ENCODE results near the gene CNTNAP4.

CNTNAP4 gene

GRCh38 chr16:76309639-76310335, 32.6 kb downstream of the CNTNAP4 start:
- no peak for DNase-seq

GRCh38 chr16:76311260-76311659, 34.1 kb downstream of the CNTNAP4 start:
- DNase-seq: no peak

- DNase-seq: no peak
These were observed 41.4 kb downstream of the CNTNAP4 start for GRCh38 chr16:76318565-76318964.

- DNase-seq: no peak
These were observed 51.9 kb downstream of the CNTNAP4 start for GRCh38 chr16:76329106-76329505.

- no peak for DNase-seq
These were observed 58.2 kb downstream of the CNTNAP4 start for GRCh38 chr16:76335180-76335974.

GRCh38 chr16:76336112-76336511, 58.9 kb downstream of the CNTNAP4 start:
- DNase-seq: no peak

- no peak for DNase-seq
These were observed 61.3 kb downstream of the CNTNAP4 start for GRCh38 chr16:76338472-76338871.

GRCh38 chr16:76343769-76344168, 66.6 kb downstream of the CNTNAP4 start:
- no peak for DNase-seq

- DNase-seq: no peak
These were observed 68.0 kb downstream of the CNTNAP4 start for GRCh38 chr16:76345163-76345661.

GRCh38 chr16:76346210-76346609, 69.0 kb downstream of the CNTNAP4 start:
- no peak for DNase-seq

GRCh38 chr16:76351441-76351840, 74.2 kb downstream of the CNTNAP4 start:
- DNase-seq: no peak

GRCh38 chr16:76360404-76360803, 83.2 kb downstream of the CNTNAP4 start:
- no peak for DNase-seq

- no peak for DNase-seq
These were observed 93.1 kb downstream of the CNTNAP4 start for GRCh38 chr16:76370344-76370743.

- DNase-seq: no peak
These were observed 94.2 kb downstream of the CNTNAP4 start for GRCh38 chr16:76371441-76371840.

- DNase-seq: no peak
These were observed 96.8 kb downstream of the CNTNAP4 start for GRCh38 chr16:76373998-76374397.

- no peak for DNase-seq
These were observed 99.8 kb downstream of the CNTNAP4 start for GRCh38 chr16:76376988-76377387.

- no peak for DNase-seq
These were observed 100.8 kb downstream of the CNTNAP4 start for GRCh38 chr16:76378020-76378419.

GRCh38 chr16:76381096-76381495, 103.9 kb downstream of the CNTNAP4 start:
- no peak for DNase-seq

- no peak for DNase-seq
These were observed 108.5 kb downstream of the CNTNAP4 start for GRCh38 chr16:76385601-76386230.

- no peak for DNase-seq
These were observed 109.6 kb downstream of the CNTNAP4 start for GRCh38 chr16:76386784-76387183.

GRCh38 chr16:76387994-76388393, 110.8 kb downstream of the CNTNAP4 start:
- no peak for DNase-seq

- DNase-seq: no peak
These were observed 111.9 kb downstream of the CNTNAP4 start for GRCh38 chr16:76389126-76389525.

GRCh38 chr16:76390476-76390875, 113.3 kb downstream of the CNTNAP4 start:
- DNase-seq: no peak

- no peak for DNase-seq
These were observed 119.8 kb downstream of the CNTNAP4 start for GRCh38 chr16:76396977-76397376.

Measured in hematopoietic multipotent progenitor cell treated with erythropoietin and hydrocortisone succinate and interleukin-3 and kit ligand, for 6 days (in vitro differentiated cells).